ENCODE results near the gene PRKCA.

GRCh38 chr17:66270106-66270505 lies 32.3 kb upstream of the PRKCA start:
- TF ChIP-seq CTCF (IDR thresholded peaks at IDR 0.05) (no peak), POLR2A (IDR thresholded peaks at IDR 0.05) (no peak), EP300 (IDR thresholded peaks at IDR 0.05) (no peak)

All from ovary (tissue), 3 donors.